ENCODE measurements around the gene ENO3.

Gene ENO3

DNA sequence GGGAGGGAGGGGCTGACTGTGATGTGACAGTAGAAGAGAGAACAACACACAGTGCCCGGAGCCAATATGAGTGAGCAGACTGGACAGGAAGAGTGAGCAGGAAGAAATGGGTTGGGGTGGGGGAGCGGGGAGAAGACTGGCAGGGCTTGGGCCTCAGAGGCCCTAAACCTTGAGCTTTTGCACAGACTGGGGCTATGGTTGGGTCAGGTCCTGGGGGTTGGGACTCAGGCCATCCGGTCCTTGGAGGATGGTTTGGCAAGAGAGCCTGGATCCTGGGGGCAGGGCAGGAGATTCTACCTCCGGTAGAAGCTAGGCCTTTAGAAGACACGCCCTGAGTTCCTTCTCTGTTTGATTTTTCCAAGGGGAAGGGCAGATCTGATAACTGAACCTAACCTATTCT is 35.5 kb downstream of the ENO3 start:
- H3K4me3 ChIP-seq (replicated peaks; ENCODE audit: low read depth, low read length) = peak overlapping the region; percentile 65
- TF ChIP-seq, protein P1, sequence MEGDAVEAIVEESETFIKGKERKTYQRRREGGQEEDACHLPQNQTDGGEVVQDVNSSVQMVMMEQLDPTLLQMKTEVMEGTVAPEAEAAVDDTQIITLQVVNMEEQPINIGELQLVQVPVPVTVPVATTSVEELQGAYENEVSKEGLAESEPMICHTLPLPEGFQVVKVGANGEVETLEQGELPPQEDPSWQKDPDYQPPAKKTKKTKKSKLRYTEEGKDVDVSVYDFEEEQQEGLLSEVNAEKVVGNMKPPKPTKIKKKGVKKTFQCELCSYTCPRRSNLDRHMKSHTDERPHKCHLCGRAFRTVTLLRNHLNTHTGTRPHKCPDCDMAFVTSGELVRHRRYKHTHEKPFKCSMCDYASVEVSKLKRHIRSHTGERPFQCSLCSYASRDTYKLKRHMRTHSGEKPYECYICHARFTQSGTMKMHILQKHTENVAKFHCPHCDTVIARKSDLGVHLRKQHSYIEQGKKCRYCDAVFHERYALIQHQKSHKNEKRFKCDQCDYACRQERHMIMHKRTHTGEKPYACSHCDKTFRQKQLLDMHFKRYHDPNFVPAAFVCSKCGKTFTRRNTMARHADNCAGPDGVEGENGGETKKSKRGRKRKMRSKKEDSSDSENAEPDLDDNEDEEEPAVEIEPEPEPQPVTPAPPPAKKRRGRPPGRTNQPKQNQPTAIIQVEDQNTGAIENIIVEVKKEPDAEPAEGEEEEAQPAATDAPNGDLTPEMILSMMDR (IDR thresholded peaks at IDR 0.05; ENCODE audit: low read depth, low read length, missing control alignments) = no peak
- DNase-seq (ENCODE audit: extremely low read depth, low read depth) = no peak

DNA sequence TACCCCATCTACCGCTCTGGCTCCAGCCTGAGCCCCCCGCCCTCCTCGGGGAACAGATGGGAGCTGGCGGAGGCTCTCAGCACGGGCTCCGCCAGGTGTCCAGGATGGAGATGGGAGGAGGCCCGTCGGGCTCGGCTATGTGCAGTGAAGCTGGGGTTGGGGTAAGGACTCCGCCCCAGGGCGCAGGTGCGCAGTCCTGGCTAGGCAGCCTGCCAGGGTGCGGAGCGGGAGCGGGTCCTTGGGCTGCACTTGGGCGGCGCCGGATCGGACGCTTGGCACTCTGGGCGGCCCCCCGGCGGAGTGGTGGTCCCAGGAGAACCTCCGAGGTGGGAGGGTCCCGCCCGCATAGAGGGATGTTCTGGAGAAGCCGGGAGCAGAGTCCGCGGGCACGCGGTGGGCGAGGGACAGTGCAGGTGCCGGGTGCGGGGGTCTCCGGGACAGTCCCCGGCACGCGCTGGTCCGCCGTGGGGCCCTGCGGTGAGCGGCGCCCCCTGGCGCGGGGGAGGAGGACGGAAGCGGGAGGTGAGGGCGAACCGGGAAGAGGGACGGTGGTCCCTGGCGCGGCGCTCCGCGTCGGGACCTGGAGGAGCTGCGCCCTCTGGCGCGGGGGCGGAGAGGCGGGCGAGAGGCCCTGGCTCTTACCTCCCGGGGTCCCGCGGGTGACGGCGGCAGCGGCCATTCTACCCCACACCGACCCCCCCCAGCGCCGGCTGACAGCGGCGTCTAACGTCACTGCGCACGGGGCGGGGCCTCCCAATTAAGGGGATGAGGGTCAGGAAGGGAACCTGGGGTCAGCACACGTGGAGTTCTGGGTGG is 36.2 kb downstream of the ENO3 start, which contains the start of gene CAMTA2:
Gene CAMTA2 (minus strand): TSS at position 725 of the 816 bp plus-strand sequence. CDS start 1,453 bp downstream, outside the sequence.
- peak; percentile 36 for DNase-seq (ENCODE audit: extremely low read depth, low read depth)
- peak within 1 kb of the TSS; percentile 65 for H3K4me3 ChIP-seq (replicated peaks; ENCODE audit: low read depth, low read length)
- TF ChIP-seq, protein P1 (IDR thresholded peaks at IDR 0.05; ENCODE audit: low read depth, low read length, missing control alignments) = peak; percentile 76

DNA sequence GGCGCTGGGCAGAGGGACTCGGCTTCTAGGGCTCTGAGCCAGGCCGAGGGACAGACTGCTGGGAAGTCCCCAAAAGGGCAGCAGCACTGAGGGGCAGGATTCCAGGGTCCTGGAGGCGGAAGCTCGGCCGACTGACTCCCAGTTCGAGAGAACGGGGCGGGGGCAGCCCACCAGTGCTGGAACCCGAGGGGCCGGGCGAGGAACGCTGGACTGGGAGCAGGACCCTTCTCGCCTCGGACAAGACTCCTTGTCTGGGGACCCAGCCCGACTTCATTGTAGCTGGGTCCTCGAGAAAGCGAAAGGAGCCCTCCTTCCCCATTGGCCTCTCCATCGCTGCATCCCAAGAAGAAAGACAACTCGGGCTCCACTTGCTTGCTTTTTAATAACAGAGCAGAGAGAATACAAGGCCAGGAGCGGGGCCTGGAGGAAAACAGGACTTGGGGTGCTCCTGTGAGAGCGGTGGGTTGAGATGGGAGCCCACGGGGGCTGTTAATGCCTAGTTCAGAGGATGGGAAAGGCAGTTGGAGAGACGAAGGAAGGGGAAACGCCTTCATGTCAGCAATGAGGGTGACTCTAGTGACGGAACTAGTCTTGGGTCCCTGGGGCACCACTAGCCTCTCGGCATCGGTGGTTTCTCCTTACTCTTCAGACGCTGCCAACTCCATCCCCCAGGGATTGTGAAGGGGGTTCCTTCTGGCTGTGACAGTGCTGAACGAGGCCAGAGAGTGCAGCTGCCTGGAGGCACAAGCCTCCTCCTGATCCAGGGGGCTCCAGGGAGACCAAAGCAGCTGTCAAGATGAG is 37.0 kb downstream of the ENO3 start:
- H3K4me3 ChIP-seq (replicated peaks; ENCODE audit: low read depth, low read length) = peak overlapping the region; percentile 65
- no peak for DNase-seq (ENCODE audit: extremely low read depth, low read depth)
- TF ChIP-seq, protein P1 (IDR thresholded peaks at IDR 0.05; ENCODE audit: low read depth, low read length, missing control alignments) = no peak

DNA sequence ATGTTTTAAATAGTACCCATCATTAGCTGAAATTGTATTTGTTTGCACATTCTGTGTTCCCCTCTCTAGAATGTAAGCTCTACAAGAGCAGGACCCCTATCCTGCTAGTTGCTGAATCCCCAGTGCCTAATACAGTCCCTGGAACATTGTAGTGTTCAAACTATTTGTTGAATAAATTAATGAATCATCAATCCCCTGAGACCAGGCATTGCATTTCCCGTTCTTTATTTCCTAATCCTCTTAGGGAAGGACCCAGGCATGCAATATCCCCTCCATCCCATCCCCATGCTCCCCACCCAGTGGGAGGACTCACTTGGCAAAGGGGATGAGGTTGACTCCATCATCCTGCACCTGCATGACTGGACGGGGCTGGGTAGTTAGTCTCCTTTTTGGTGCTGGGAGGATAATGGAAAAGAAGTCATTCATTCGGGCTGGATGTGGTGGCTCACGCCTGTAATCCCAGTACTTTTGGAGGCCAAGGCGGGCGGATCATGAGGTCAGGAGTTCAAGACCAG is 43.2 kb downstream of the ENO3 start:
- no peak for DNase-seq (ENCODE audit: extremely low read depth, low read depth)
- TF ChIP-seq, protein P1 (IDR thresholded peaks at IDR 0.05; ENCODE audit: low read depth, low read length, missing control alignments) = no peak
- no peak overlapping the region for H3K4me3 ChIP-seq (replicated peaks; ENCODE audit: low read depth, low read length)

DNA sequence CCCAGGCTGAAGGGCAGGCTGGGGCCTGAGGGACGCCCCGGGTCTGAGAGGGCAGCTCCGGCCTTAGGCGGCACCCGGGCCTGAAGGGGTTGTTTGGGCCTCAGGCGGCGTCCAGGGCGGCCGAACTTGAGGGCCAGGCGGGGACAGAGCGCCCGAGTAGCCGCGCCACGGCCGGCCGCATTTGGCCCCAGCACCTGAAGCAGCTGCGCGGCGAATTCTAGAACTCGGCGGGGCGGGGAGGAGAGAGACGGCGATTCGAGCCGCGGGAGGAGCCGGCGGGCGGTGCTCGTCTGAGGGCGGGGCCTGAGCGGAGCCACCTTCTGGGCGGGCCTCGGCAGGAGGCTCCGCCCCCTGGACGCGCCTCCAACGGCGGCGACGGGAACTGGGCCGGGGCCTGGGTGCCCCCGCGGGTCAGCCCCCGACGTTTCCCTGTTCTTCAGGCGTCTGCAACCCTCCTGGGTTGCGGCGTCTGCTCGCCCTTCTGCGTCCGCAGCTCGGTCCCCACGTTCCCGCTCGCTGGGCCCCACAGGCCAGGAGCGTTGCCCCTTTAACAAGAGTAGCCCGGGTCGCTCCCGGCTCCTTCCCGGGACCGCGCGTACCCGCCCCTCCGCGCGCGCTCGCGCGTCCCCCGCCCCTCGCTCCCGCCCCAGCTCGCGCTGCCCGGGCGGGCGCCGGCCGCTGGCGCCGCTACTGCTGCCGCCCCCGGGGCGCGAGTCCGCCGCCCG is 46.5 kb downstream of the ENO3 start, which contains the start of the genes INCA1 and KIF1C:
Gene INCA1 (minus strand): TSS at position 221 of the 725 bp plus-strand sequence. CDS start 3,085 bp downstream, outside the sequence.
Gene KIF1C (plus strand): TSS at position 649 of the 725 bp plus-strand sequence. CDS start 2,297 bp downstream, outside the sequence.
- H3K4me3 ChIP-seq (replicated peaks; ENCODE audit: low read depth, low read length) = peak within 1 kb of the TSS; percentile 94
- TF ChIP-seq, protein P1 (IDR thresholded peaks at IDR 0.05; ENCODE audit: low read depth, low read length, missing control alignments) = no peak
- DNase-seq (ENCODE audit: extremely low read depth, low read depth) = peak; percentile 36
